ENCODE results near the gene EFNA4.

- TF ChIP-seq POLR2AphosphoS5 (IDR thresholded peaks at IDR 0.05; ENCODE audit: low read depth, low read length) (no peak), TAF1 (IDR thresholded peaks at IDR 0.05; ENCODE audit: borderline replicate concordance, insufficient read depth, low read length) (no peak), FOXP2 (optimal IDR thresholded peaks at IDR 0.05; ENCODE audit: borderline replicate concordance, extremely low read depth, extremely low read length, insufficient read depth) (no peak), SIN3A (IDR thresholded peaks at IDR 0.05; ENCODE audit: borderline replicate concordance, insufficient read depth, low read length) (no peak)
- TF ChIP-seq, protein P1, sequence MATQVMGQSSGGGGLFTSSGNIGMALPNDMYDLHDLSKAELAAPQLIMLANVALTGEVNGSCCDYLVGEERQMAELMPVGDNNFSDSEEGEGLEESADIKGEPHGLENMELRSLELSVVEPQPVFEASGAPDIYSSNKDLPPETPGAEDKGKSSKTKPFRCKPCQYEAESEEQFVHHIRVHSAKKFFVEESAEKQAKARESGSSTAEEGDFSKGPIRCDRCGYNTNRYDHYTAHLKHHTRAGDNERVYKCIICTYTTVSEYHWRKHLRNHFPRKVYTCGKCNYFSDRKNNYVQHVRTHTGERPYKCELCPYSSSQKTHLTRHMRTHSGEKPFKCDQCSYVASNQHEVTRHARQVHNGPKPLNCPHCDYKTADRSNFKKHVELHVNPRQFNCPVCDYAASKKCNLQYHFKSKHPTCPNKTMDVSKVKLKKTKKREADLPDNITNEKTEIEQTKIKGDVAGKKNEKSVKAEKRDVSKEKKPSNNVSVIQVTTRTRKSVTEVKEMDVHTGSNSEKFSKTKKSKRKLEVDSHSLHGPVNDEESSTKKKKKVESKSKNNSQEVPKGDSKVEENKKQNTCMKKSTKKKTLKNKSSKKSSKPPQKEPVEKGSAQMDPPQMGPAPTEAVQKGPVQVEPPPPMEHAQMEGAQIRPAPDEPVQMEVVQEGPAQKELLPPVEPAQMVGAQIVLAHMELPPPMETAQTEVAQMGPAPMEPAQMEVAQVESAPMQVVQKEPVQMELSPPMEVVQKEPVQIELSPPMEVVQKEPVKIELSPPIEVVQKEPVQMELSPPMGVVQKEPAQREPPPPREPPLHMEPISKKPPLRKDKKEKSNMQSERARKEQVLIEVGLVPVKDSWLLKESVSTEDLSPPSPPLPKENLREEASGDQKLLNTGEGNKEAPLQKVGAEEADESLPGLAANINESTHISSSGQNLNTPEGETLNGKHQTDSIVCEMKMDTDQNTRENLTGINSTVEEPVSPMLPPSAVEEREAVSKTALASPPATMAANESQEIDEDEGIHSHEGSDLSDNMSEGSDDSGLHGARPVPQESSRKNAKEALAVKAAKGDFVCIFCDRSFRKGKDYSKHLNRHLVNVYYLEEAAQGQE (IDR thresholded peaks at IDR 0.05; ENCODE audit: insufficient read depth in 1 of 2, low read depth in 2 of 2, low read length in 2 of 2) = no peak
These were observed 50.0 kb downstream of the EFNA4 start for GRCh38 chr1:155113450-155113980.

All from PFSK-1 (cell line).